NOMO-1 treated with DMSO at 0.1 percent for 48 hours (cell line): Measurements from ENCODE around the gene SEL1L.
"Not testable (repeated sequence)": the region's sequence is repeated elsewhere in the genome, so short reads cannot be mapped to it uniquely, and the experiment has no call there.

ENCODE experiments used
- DNase-seq: peaks from one replicate; lab custom pipeline; 2025; ENCODE audit not compliant: unreplicated experiment; lab: John Stamatoyannopoulos, UW

SEL1L gene

GRCh38 chr14:81529391-81529790, 4.3 kb downstream of the SEL1L start:
- no peak for DNase-seq

- DNase-seq, result no peak
Measured at GRCh38 chr14:81525129-81525528, 8.5 kb downstream of the SEL1L start.

GRCh38 chr14:81523616-81524015, 10.0 kb downstream of the SEL1L start:
- DNase-seq, result no peak

- no peak for DNase-seq
Measured at GRCh38 chr14:81523016-81523415, 10.6 kb downstream of the SEL1L start.

- no peak for DNase-seq
Measured at GRCh38 chr14:81521356-81521755, 12.3 kb downstream of the SEL1L start.

GRCh38 chr14:81519200-81520011, 14.2 kb downstream of the SEL1L start:
- DNase-seq, result peak; percentile 95

- DNase-seq, result no peak
Measured at GRCh38 chr14:81517798-81518398, 15.8 kb downstream of the SEL1L start.

- DNase-seq, result no peak
Measured at GRCh38 chr14:81516986-81517797, 16.5 kb downstream of the SEL1L start.

GRCh38 chr14:81515927-81516326, 17.7 kb downstream of the SEL1L start:
- not testable (repeated sequence) for DNase-seq

- DNase-seq, result not testable (repeated sequence)
Measured at GRCh38 chr14:81512826-81513225, 20.8 kb downstream of the SEL1L start.

- peak; percentile 19 for DNase-seq
Measured at GRCh38 chr14:81511111-81511904, 22.3 kb downstream of the SEL1L start.

GRCh38 chr14:81509838-81510452, 23.7 kb downstream of the SEL1L start:
- no peak for DNase-seq

- no peak for DNase-seq
Measured at GRCh38 chr14:81509321-81509720, 24.3 kb downstream of the SEL1L start.

- no peak for DNase-seq
Measured at GRCh38 chr14:81506487-81506886, 27.2 kb downstream of the SEL1L start.

GRCh38 chr14:81504864-81505263, 28.8 kb downstream of the SEL1L start:
- no peak for DNase-seq

GRCh38 chr14:81485781-81486180, 47.9 kb downstream of the SEL1L start:
- no peak for DNase-seq

GRCh38 chr14:81485372-81485771, 48.3 kb downstream of the SEL1L start:
- no peak for DNase-seq

- no peak for DNase-seq
Measured at GRCh38 chr14:81484120-81484519, 49.5 kb downstream of the SEL1L start.

GRCh38 chr14:81480741-81481140, 52.9 kb downstream of the SEL1L start:
- no peak for DNase-seq

GRCh38 chr14:81478446-81478845, 55.2 kb downstream of the SEL1L start:
- DNase-seq, result no peak

GRCh38 chr14:81476816-81477215, 56.8 kb downstream of the SEL1L start:
- DNase-seq, result no peak
